ENCODE results near the gene CCDC88B. TPM values are rescaled to one million over a fixed set of nuclear protein-coding genes. Genes with fewer than 3 reads are reported as not detected.

The CCDC88B gene
- total RNA-seq, 1 donor, result 1.2 TPM

DNA sequence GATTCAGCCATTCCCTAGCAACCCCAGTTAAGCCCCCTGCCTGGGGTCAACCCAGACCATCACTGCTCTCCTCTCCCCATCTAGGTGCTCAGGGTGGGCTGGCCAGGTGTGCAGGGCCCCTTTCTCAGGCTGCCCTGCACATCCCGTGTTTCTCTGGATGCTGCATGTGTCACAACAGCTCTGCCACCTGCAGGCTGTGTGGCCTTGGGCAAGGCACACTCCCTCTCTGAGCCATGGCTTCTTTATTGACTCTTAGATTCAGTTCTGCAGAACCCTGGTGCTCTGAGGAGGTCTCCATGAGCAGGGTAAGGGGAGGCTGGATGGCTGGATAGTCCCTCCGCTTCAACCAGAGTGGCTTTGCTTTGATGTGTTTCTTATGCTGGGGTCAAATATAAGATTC, 43.6 kb downstream of the CCDC88B start:
- no peak overlapping the region for H3K4me3 ChIP-seq (ENCODE audit: low read depth, low read length)
- no peak for DNase-seq (ENCODE audit: low read depth)
- TF ChIP-seq, protein P1, sequence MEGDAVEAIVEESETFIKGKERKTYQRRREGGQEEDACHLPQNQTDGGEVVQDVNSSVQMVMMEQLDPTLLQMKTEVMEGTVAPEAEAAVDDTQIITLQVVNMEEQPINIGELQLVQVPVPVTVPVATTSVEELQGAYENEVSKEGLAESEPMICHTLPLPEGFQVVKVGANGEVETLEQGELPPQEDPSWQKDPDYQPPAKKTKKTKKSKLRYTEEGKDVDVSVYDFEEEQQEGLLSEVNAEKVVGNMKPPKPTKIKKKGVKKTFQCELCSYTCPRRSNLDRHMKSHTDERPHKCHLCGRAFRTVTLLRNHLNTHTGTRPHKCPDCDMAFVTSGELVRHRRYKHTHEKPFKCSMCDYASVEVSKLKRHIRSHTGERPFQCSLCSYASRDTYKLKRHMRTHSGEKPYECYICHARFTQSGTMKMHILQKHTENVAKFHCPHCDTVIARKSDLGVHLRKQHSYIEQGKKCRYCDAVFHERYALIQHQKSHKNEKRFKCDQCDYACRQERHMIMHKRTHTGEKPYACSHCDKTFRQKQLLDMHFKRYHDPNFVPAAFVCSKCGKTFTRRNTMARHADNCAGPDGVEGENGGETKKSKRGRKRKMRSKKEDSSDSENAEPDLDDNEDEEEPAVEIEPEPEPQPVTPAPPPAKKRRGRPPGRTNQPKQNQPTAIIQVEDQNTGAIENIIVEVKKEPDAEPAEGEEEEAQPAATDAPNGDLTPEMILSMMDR (IDR thresholded peaks at IDR 0.05; ENCODE audit: insufficient read depth, low read length), result no peak

DNA sequence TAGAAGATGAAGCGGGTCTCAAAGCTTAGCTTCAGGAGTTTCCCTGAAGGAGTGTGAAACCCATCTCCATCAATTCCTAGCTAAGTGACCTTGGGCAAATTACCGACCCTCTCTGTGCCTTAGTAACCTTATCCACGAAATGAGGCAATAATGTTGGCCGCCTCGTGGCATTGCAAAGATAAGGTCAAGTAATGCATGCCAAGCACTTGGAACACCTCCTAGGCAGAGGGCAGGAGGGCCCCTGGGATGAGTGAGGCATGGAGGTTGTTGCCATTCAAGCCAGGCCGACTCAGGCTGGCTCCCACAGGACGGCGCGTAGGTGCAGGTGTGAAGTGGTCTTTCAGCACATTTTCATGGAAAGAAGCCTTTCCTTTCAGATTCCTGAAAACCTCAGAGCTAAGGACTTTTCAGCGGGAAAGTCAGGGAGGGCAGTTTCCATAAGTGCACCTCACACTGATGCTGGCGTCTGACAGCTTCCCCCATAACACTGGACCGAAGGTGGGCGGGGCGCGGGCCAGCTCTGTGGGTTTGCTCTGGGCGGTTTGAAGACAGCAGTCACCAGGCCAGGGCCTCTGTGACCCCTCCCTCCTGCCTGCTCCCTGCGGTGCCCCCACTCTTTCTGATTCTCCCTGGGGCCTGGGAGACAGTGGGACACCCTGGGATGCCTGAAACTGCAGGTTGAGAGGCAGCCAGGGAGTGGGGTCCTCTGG, 44.2 kb downstream of the CCDC88B start:
- H3K4me3 ChIP-seq (ENCODE audit: low read depth, low read length), result no peak overlapping the region
- peak; percentile 26 for DNase-seq (ENCODE audit: low read depth)
- TF ChIP-seq, protein P1 (IDR thresholded peaks at IDR 0.05; ENCODE audit: insufficient read depth, low read length), result no peak

DNA sequence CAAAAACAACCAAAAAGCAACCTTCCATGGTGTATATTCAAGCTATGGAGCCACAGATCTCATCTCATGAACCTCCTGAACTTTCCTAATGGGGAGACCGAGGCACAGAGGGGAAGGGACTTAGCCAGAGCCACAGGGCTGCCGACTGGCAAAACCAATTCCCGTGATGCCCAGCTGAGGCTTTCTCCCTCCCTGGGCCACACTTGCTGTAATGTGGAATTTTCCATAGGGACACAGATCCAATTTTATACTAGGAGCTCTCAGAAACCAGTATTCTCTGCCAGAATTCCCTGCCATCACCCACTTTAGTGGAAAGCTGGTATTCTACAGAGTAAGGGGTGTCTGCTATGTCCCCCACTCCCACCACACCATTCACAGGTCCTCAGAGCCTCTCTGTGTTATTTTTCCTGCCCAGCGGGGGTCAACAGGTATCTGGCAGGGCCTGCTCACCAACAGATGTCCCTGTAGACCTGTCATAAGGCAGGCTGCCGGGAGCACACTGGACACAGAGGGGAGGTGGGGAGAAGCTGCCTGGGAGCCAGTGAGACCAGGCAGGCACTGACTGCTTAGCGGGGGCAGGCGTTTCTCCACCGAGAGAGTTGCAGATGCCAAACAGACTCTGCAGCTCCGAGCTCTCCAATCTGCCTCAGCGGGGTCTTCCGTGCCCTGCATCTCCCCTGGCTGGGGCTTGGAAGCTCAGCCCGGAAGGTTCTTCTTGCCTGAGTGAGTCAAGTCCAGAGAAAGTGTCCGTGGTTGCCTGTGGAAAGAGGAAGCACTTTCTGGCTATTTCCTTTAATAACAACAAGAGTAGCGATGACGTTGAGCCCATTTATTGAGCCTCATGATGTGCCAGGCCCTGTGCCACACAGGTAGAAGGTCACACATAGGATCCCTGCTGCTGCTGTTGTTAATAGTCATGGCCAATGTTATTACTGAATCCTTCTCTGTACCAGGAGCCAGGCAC, 45.3 kb downstream of the CCDC88B start:
- H3K4me3 ChIP-seq (ENCODE audit: low read depth, low read length), result no peak overlapping the region
- TF ChIP-seq, protein P1 (IDR thresholded peaks at IDR 0.05; ENCODE audit: insufficient read depth, low read length), result no peak

DNA sequence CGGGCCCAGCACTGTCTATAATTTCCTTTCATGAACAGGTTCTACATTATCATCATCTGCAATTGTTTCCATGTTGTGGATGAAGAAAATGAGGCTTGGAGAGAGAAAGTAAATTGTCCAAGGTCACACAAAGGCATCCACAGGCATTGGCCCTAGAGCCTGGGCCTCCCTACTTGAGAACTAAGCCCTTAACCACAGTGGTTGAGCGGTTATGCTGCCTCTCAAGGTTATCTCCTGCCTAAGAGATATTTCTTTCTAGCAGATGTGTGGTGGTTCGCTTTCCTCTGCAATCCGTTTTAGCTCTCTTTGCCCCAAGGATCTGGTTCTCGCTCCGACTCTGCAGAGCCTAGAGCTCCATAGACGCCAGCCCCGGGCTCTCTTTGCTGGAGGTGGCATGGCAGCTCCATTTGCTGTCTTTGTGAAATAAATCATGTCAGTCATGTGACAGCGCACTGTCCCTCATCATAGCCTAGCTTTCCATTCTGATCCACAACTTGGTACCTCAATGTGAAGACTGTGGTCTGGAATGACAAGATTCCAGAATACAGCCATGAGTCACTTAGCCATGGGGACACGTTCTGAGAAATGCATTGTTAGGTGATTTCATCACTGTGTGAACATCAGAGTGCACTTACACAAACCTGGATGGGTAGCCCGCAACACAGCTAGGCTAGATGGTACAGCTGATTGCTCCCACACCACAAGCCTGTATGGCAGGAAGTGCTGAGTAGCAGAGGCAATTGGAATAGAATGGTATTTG, 46.1 kb downstream of the CCDC88B start:
- TF ChIP-seq, protein P1 (IDR thresholded peaks at IDR 0.05; ENCODE audit: insufficient read depth, low read length), result no peak
- DNase-seq (ENCODE audit: low read depth), result peak; percentile 11
- no peak overlapping the region for H3K4me3 ChIP-seq (ENCODE audit: low read depth, low read length)

More for the DNA sequence above, 45.3 kb downstream of the CCDC88B start:
- DNase-seq (ENCODE audit: low read depth), result no peak

DNA sequence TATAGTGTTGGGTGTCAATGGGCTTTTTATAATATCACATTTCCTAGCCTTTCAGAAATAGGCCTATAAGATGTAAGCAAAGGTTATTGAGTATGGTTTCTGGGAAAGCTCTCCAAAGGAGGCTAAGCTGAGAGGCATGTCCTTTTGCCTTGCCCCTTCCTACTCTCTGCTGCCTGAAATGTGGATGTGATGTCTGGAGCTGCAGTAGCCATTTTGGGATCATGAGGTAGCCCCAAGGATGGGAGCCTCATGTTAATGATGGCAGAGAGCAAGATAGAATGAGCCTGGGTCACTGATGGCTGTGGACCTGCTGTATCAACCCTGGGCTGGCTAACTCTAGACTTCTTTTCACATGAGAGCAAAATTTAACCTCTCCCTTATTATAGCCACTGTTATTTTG, 47.9 kb downstream of the CCDC88B start:
- TF ChIP-seq, protein P1 (IDR thresholded peaks at IDR 0.05; ENCODE audit: insufficient read depth, low read length), result no peak
- DNase-seq (ENCODE audit: low read depth), result no peak
- no peak overlapping the region for H3K4me3 ChIP-seq (ENCODE audit: low read depth, low read length)

DNA sequence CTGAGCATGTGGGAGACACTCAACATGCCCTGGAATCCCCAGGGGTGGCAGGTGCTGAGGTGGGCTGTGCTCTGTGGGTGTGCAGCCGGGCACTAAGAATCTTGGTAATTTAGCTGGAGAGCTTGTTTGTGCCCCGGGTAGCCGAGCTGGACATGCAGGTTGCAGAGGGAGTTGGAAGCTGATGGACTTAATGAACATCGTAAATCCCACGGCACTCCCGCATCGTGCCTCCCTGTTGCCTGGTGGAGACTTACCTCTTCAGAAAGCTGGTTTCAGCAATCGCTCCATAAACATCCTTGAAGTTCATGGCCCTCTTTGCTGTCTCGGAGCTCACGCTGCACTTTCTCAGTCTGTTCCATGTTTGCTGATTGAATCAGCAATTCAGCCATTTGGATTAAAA, 48.9 kb downstream of the CCDC88B start:
- DNase-seq (ENCODE audit: low read depth), result no peak
- no peak overlapping the region for H3K4me3 ChIP-seq (ENCODE audit: low read depth, low read length)
- TF ChIP-seq, protein P1 (IDR thresholded peaks at IDR 0.05; ENCODE audit: insufficient read depth, low read length), result no peak
